ENCODE data around the gene SDF4.

The SDF4 gene

GRCh38 chr1:1262071-1262470, 30.3 kb upstream of the SDF4 start:
- Histone ChIP-seq H3K4me3 (ENCODE audit: low read depth, low read length) (no peak overlapping the region), H3K4me1 (ENCODE audit: control insufficient read depth, insufficient read depth, low read length) (no peaks in the 10 kb centered on the region), H3K36me3 (ENCODE audit: control insufficient read depth in 2 of 2, insufficient read depth in 1 of 2, low read length in 2 of 2) (peaks cover 3 to 89% of the 10 kb centered on the region in 2 experiments; a peak in 2 of 3 replicates), H3K9me3 (ENCODE audit: control insufficient read depth, insufficient read depth, low read depth, low read length) (no peaks in the 10 kb centered on the region), H3K27ac (ENCODE audit: extremely low read depth, low read depth, low read length) (no peak overlapping the region)
- no peak for TF ChIP-seq ZNF133 (tag by site-specific recombination; IDR thresholded peaks at IDR 0.05)
- TF ChIP-seq ZNF148 (tag by site-specific recombination; IDR thresholded peaks at IDR 0.05; ENCODE audit: borderline replicate concordance) = no peak
- TF ChIP-seq, protein P1, sequence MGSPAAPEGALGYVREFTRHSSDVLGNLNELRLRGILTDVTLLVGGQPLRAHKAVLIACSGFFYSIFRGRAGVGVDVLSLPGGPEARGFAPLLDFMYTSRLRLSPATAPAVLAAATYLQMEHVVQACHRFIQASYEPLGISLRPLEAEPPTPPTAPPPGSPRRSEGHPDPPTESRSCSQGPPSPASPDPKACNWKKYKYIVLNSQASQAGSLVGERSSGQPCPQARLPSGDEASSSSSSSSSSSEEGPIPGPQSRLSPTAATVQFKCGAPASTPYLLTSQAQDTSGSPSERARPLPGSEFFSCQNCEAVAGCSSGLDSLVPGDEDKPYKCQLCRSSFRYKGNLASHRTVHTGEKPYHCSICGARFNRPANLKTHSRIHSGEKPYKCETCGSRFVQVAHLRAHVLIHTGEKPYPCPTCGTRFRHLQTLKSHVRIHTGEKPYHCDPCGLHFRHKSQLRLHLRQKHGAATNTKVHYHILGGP (tag by site-specific recombination; IDR thresholded peaks at IDR 0.05) = no peak
- TF ChIP-seq, protein P2, sequence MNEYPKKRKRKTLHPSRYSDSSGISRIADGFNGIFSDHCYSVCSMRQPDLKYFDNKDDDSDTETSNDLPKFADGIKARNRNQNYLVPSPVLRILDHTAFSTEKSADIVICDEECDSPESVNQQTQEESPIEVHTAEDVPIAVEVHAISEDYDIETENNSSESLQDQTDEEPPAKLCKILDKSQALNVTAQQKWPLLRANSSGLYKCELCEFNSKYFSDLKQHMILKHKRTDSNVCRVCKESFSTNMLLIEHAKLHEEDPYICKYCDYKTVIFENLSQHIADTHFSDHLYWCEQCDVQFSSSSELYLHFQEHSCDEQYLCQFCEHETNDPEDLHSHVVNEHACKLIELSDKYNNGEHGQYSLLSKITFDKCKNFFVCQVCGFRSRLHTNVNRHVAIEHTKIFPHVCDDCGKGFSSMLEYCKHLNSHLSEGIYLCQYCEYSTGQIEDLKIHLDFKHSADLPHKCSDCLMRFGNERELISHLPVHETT (tag by site-specific recombination; IDR thresholded peaks at IDR 0.05) = no peak
- TF ChIP-seq ZNF704 (tag by site-specific recombination; IDR thresholded peaks at IDR 0.05) = no peak
- TF ChIP-seq, protein P3, sequence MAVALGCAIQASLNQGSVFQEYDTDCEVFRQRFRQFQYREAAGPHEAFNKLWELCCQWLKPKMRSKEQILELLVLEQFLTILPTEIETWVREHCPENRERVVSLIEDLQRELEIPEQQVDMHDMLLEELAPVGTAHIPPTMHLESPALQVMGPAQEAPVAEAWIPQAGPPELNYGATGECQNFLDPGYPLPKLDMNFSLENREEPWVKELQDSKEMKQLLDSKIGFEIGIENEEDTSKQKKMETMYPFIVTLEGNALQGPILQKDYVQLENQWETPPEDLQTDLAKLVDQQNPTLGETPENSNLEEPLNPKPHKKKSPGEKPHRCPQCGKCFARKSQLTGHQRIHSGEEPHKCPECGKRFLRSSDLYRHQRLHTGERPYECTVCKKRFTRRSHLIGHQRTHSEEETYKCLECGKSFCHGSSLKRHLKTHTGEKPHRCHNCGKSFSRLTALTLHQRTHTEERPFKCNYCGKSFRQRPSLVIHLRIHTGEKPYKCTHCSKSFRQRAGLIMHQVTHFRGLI (tag by site-specific recombination; IDR thresholded peaks at IDR 0.05) = no peak
- no peak for TF ChIP-seq KLF17 (tag by site-specific recombination; IDR thresholded peaks at IDR 0.05)
- no peak for TF ChIP-seq ZNF146 (tag by site-specific recombination; IDR thresholded peaks at IDR 0.05)
- TF ChIP-seq BCL11B (tag by site-specific recombination; IDR thresholded peaks at IDR 0.05; ENCODE audit: low read depth) = no peak
- no peak for TF ChIP-seq ZNF366 (tag by site-specific recombination; conservative IDR thresholded peaks at IDR 0.05)
- TF ChIP-seq PATZ1 (tag by site-specific recombination; IDR thresholded peaks at IDR 0.05) = no peak
- TF ChIP-seq, protein P4, sequence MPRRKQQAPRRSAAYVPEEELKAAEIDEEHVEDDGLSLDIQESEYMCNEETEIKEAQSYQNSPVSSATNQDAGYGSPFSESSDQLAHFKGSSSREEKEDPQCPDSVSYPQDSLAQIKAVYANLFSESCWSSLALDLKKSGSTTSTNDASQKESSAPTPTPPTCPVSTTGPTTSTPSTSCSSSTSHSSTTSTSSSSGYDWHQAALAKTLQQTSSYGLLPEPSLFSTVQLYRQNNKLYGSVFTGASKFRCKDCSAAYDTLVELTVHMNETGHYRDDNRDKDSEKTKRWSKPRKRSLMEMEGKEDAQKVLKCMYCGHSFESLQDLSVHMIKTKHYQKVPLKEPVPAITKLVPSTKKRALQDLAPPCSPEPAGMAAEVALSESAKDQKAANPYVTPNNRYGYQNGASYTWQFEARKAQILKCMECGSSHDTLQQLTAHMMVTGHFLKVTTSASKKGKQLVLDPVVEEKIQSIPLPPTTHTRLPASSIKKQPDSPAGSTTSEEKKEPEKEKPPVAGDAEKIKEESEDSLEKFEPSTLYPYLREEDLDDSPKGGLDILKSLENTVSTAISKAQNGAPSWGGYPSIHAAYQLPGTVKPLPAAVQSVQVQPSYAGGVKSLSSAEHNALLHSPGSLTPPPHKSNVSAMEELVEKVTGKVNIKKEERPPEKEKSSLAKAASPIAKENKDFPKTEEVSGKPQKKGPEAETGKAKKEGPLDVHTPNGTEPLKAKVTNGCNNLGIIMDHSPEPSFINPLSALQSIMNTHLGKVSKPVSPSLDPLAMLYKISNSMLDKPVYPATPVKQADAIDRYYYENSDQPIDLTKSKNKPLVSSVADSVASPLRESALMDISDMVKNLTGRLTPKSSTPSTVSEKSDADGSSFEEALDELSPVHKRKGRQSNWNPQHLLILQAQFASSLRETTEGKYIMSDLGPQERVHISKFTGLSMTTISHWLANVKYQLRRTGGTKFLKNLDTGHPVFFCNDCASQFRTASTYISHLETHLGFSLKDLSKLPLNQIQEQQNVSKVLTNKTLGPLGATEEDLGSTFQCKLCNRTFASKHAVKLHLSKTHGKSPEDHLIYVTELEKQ (tag by site-specific recombination; IDR thresholded peaks at IDR 0.05; ENCODE audit: borderline replicate concordance) = no peak
- ChIA-PET CTCF (no interaction called here), POLR2A (interaction anchor here (1.0 kb wide), 1 partner anchor 11 kb away, joined by 3 read pairs; the partner anchor contains the start of gene UBE2J2)
